Mammary epithelial cell (primary cell): ENCODE data around the gene MED12L.

Experiments
- EZH2 ChIP-seq: IDR thresholded peaks from 2 replicates; pipeline ENCODE4 v1.6.1; 2012; ENCODE audit warnings: low read length, inconsistent platforms, borderline replicate concordance
- TF ChIP-seq, protein P1 (sequence below), 2 donors: IDR thresholded peaks in 1 of 2; conservative IDR thresholded peaks in 1 of 2; 2 replicates each; pipeline ENCODE4 v1.5.1; 2011 to 2012; ENCODE audit warnings: inconsistent platforms in 2 of 2, low read length in 2 of 2, mild to moderate bottlenecking in 2 of 2, control low read depth in 1 of 2, low read depth in 1 of 2; ENCODE audit not compliant: insufficient read depth in 1 of 2; ENCODE audit errors: extremely low read depth in 1 of 2

DNA sequence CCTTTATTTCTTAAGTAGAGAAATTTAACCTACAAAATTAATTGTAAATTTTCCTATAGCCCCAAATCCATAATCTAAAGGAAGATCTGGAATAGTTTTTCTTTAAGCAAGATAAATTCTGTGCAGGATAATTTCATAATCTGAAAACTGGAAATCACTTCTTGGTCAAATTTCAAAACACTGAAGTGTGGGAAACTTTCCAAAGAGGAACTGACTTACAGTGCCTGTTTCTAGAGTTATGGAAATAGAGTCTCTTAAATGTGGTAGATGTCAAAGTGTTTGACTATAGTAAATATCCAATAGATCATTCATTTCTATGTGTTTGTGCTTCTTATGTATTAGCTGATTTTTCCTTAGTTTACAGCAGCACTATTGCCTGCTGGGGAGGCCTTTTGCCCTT, 245.4 kb downstream of the MED12L start:
- TF ChIP-seq, protein P1, sequence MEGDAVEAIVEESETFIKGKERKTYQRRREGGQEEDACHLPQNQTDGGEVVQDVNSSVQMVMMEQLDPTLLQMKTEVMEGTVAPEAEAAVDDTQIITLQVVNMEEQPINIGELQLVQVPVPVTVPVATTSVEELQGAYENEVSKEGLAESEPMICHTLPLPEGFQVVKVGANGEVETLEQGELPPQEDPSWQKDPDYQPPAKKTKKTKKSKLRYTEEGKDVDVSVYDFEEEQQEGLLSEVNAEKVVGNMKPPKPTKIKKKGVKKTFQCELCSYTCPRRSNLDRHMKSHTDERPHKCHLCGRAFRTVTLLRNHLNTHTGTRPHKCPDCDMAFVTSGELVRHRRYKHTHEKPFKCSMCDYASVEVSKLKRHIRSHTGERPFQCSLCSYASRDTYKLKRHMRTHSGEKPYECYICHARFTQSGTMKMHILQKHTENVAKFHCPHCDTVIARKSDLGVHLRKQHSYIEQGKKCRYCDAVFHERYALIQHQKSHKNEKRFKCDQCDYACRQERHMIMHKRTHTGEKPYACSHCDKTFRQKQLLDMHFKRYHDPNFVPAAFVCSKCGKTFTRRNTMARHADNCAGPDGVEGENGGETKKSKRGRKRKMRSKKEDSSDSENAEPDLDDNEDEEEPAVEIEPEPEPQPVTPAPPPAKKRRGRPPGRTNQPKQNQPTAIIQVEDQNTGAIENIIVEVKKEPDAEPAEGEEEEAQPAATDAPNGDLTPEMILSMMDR (conservative IDR thresholded peaks at IDR 0.05 in 1 of 2, IDR thresholded peaks at IDR 0.05 in 1 of 2; ENCODE audit: extremely low read depth in 1 of 2, insufficient read depth in 1 of 2, low read depth in 1 of 2, low read length in 2 of 2): no peak
- no peak for TF ChIP-seq EZH2
